ENCODE data around the gene BAZ2B.
"Not testable (repeated sequence)": the region's sequence is repeated elsewhere in the genome, so short reads cannot be mapped to it uniquely, and the experiment has no call there.

The BAZ2B gene

DNA sequence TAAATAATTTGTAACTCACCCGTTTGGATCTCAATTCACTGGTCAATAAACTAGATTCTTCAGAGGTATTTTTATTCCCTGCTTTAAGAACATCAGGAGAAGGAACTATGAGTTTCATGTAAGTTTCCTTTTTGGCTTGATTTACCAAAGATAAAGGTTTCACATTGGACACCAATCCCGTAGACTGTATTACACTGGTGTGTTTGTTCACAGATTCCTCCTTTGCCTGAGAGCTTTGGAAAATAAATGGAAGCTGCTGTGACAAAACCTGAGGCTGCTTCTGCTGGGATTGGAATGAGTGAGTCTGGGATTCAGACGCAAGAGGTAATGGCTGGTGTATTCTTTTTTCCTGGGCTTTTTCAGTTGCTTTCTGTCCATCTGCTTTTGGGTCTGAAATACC is 178.1 kb downstream of the BAZ2B start:
- no peak for DNase-seq (ENCODE audit: low read depth in 1 of 2, low spot score in 1 of 2)

DNA sequence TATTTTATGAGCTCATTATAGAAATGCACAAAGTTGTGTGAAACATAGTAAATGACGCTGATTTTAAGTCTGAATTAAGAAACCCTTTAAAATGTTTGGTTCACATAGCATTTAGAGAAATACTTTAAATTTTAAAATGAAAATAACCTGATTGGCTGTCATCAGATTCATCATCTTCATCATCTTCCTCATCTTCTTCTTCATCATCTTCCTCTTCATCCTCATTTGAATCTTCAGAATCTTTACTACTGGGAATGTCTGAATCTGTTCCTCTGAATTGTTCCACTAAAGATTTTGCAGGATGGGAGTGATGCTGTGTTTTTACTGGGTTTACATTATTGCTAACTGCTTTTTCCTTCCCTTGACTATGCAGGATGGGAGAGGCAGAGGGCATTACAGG is 183.7 kb downstream of the BAZ2B start:
- DNase-seq (ENCODE audit: low read depth in 1 of 2, low spot score in 1 of 2): no peak

DNA sequence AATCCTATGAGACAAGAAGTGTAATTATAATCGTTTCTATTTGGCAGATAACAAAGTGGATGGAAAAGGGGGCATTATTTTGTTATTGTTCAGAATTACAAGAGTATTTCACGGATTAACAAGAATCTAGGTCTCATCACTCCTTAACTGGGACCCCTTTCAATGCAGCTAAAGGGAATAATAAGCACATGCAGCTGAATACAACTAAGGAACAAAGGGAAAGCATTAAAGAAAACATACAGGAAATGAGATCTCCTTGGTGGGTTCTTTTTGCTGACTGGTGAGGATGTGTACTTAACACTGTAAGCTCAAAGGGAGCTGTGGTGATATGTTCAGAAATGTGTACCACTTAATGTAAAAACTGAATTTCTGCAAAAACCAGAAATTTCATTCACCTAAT is 189.3 kb downstream of the BAZ2B start:
- DNase-seq (ENCODE audit: low read depth in 1 of 2, low spot score in 1 of 2): no peak

DNA sequence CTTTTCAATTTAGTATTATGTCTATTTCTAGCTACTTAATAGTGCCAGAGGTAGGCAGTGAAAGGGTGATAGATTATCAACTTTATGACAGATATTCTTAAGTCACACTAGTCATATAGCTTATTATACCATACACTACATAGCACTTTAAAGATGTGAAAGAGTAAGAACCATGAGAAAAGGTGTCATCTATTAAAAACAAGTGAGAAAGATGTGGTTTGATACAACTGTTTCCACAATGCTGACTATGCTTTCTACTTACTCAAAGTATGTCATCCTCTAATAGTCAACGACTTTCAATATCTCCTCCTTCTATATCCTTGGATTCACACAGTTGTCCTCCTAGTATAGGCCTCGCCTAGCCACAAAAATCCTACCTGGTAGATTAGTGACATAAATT is 196.9 kb downstream of the BAZ2B start:
- DNase-seq (ENCODE audit: low read depth in 1 of 2, low spot score in 1 of 2): no peak

DNA sequence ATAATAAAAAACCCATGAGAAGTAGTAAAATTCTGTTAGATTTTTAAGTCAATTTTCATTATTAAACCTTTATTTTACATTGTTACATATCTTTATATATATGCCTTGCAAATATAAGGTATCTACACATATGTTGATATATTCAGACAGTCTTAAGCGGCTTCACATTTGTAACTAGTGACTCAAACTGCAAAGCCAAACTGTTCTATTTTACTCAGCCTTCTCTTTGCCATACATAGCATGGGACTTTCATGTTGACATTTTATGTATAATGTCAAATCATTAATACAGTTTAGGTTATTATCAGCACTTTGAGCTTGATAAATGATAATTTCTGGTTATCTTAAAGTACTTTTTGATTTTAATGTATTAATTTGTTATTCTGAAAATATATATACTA is 204.9 kb downstream of the BAZ2B start:
- DNase-seq (ENCODE audit: low read depth in 1 of 2, low spot score in 1 of 2): no peak

DNA sequence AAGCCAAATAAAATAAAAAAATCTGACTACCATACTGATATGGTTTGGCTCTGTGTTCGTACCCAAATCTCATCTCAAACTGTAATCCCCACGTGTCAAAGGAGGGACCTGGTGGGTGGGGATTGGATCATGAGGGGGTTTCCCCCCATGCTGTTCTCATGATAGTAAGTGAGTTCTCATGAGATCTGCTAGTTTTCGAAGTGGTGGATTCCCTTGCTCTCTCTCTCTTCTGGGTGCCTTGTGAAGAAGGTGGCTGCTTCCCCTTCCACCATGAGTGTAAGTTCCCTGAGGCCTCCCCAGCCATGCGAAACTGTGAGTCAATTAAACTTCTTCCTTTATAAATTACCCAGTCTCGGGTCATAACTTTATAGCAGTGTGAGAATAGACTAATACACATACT is 206.1 kb downstream of the BAZ2B start:
- no peak for DNase-seq (ENCODE audit: low read depth in 1 of 2, low spot score in 1 of 2)

DNA sequence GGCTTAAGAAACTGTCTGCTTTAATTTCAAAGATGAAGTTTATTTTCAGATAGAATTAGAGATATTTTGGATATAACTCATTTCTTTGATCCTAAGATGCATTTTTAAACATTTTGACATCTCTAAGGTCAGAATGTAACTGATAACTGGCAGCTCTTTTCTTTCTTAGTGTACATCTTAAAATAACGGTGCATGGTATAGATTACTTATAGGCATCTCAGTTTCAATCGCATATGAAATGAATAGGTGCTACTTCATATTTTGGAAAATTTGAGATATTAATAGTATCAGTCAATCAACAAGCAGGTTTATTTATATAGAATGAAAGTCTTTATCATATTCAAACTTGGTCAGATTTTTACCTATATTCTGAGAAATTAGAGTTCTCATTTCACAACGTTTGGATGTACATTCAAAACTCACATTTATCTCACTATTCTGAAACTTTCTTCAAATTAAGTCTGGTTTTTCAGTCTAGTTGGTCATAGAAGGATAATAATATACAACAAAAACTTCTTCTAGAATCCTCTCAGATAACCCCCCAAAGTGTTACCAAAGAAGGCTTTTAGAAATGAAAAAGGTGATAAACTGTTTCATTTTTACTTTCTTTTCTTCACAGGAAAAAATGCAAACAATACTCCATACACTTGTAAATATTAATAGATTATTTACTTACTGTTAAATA is 207.1 kb downstream of the BAZ2B start:
- DNase-seq (ENCODE audit: low read depth in 1 of 2, low spot score in 1 of 2): no peak

DNA sequence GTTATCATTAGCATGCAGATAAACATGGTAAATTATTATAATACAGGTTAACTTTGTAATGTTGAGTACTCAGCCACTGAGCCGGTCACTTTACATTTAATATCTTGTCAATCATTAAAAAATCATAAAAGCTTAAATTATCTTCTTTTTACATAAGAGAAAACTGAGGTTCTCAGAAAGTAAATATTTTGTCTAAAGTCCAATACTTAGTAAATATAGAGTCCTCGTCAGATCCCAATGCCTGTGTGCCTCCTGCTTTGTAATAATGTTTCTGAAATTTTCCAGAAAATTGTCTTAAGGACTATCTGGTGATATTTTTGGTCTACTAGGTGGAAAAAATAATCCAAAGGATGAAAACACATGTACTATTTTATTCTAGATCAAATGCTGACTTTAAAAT is 213.6 kb downstream of the BAZ2B start:
- DNase-seq (ENCODE audit: low read depth in 1 of 2, low spot score in 1 of 2): no peak

DNA sequence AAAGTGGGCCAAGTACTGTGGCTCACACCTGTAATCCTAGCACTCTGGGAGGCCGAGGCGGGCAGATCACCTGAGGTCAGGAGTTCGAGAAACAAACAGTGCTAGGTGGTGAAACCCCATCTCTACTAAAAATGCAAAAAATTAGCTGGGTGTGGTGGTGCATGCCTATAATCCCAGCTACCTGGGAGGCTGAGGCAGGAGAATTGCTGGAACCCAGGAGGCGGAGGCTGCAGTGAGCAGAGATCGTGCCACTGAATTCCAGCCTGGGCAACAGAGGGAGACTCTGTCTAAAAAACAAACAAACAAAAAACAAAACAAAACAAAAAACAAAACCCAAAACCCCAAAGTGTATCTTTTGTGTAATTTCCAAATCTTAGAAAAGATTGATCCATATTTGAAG is 214.2 kb downstream of the BAZ2B start:
- DNase-seq (ENCODE audit: low read depth in 1 of 2, low spot score in 1 of 2): not testable (repeated sequence)

DNA sequence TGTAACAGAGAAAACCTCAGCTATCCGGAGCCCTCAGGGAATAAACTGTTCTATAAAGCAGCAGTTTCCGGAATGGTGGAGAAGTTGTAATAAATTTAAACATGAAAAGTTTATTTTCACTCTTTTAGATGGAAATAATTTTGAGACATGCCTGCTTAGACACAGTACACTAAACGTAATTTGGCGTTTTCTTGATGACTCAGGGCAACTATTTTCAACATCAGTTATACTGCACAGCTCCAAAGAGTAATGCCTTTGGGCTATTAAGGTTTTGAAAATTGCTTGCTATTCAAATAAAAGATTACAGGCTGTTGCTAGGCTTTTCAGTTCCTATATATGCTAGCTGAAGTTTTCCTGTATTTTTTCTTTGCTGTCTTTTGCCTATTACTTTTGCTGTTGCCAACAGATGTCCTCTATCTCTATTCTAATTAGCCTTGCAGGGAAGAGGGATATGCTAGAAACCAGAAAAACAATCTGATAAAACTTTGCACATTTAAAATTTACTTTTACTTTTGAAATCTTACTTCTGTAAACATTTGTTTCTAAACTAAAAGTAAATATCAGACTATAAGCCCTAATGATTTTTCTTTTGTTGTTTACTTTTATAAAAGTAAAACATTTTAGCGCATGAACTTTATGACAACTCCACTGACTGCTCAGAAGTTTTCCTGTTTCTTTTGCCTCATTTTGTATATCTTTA is 216.5 kb downstream of the BAZ2B start:
- no peak for DNase-seq (ENCODE audit: low read depth in 1 of 2, low spot score in 1 of 2)

DNA sequence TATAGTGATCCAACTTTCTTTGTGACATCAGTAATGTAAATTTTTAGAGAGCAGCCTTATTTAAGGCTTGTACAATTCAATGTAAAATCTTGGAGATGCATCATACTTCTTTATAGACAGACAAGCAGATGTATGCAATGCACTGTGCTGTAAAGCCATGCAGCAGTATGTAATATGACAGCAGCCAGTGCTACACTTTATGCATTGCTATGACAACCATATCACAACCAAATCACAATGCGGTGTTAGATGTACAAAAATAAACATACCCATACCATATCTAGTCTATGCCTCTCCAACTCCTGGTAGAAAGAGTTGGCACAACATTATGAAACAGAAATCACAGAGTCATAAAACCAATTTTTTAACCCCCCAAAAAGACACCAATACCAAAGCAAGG is 219.5 kb downstream of the BAZ2B start:
- DNase-seq (ENCODE audit: low read depth in 1 of 2, low spot score in 1 of 2): no peak

DNA sequence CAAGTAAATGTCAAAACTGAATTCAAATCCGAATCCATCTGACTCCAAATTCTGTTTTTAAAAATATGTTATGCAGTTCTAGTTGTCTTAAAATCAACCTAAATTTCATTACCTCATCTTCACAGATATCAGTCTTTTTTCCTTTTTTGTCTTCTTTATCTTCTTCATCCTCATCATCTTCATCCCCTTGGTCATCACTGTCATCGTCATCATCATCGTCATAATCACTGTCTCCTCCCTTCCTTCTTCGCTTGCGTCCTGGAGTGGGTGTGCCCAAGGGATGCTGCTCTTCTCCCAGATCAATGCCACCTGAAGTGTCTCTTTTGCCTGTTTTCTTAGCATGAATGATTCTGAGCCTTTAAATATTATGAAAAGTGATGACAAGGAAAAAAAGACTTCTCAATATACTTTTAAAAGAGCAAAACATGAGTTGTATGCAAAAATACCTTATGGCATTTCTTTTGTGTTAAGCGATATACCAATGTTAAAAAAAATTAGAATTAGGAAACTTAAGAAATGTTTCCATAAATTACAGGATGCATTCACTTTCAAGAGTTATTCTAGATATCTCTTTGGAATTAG is 233.8 kb downstream of the BAZ2B start:
- no peak for DNase-seq (ENCODE audit: low read depth in 1 of 2, low spot score in 1 of 2)

DNA sequence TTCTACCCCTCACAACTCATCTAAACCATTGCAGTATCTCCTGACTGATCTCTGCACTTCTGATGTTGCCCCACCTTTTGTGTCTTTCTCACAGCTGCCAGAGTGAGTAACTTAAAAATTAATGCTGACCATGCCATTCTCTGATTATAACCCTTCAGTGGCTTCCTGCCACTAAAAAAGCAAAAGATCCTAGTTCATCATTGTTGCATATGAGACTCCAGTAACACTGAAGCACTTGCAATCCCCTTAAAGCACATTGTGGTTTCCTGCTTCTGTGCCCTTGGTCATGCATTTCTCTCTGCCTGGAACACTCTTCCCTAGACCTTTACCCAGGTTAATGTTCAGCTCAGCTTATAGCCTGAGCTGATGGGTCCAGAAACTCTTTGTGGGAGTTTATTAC is 234.8 kb downstream of the BAZ2B start:
- no peak for DNase-seq (ENCODE audit: low read depth in 1 of 2, low spot score in 1 of 2)

DNA sequence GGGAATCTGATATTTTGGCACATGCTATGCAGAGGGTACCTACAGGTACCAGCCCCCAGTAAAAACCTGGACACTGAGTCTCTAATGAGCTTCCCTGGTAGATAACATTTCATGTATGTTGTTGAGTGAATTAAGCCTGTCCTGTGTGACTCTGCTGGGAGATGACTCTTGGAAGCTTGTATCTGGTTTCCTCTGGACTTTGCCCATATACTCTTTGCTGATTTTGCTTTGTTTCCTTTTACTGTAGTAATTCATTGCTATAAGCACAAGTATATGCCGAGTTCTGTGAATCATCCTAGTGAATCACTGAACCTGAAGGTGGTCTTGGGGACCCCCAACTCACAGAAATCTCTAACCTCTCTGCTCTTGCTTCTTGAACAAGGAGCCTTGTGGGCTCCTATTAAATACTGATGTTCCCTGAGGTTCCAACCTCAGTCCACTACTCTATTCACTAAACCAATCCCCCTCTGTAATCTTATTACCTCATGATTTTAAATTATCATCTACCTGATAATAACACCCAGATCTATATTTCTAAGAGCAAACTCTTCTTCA is 235.6 kb downstream of the BAZ2B start:
- no peak for DNase-seq (ENCODE audit: low read depth in 1 of 2, low spot score in 1 of 2)

DNA sequence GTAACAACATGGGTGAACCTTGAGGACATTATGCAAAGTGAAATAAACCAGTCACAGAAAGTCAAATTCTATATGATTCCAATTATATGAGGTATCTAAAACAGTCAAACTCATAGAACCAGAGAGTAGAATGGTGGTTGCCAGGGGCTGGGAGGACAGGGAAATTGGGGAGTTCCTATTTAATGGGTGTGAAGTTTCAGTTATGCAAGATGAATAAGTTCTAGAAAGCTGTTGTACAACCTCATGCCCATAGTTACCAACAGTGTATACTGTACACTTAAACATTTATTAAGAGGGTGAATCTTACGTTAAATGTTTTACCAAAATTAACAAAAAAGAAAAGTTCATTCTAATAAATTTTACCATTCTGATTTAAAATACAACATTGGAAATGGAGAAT is 237.2 kb downstream of the BAZ2B start:
- DNase-seq (ENCODE audit: low read depth in 1 of 2, low spot score in 1 of 2): no peak

DNA sequence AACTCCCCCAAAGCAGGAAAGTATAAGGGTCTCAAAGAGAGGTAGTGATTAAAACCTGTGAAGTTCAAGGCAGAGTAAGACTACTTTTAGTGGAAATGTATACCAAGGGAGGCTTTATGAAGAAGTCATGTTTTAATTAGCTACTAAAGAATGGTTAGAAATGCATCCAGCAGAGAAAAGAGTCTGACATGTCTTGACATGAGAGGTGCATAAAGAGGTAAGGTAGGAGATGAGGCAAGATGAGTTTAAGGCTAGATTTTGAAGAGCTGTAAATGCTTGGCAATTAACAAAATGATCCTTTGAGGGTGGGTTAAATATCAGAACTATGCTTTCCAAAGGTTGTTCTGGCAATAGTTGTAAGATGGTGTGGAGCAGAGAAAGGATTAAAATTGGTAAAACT is 241.1 kb downstream of the BAZ2B start:
- no peak for DNase-seq (ENCODE audit: low read depth in 1 of 2, low spot score in 1 of 2)

DNA sequence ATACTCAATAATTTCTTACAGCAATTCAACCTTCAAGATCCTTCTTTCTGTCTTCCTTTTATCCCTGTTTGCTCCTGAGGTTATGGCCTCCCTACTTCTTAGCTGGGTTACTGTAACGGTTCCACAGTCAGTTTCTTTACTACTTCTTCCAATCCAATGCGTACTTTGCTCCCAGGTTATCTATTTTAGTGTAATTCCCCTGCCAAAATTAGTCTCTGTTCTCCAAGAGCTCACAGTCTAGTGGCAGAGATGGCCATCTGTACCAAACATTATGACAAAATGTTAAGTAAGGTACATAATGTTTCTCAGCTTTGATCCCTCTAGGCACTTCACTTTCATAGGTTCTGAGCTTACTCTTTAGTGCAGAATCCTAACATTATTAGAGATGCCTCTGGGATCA is 244.8 kb downstream of the BAZ2B start:
- DNase-seq (ENCODE audit: low read depth in 1 of 2, low spot score in 1 of 2): no peak

DNA sequence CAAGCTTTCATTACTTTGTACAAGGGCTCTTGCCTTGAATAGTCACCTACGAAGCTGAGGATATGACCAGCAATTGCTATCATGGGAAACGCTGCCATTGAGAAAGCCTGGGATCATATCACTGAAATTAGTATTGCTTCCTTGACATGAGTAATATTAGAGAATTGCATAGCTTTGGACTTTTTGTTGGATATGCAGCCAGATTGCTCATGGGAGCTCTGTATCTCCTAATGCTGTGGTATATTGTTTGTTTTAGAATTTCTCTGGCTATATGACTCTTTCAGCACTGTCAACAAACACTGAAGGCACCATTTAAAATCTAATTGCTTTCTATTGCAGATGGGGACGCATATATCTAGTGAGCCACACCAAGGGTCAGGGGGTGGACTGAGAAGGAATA is 249.8 kb downstream of the BAZ2B start:
- DNase-seq (ENCODE audit: low read depth in 1 of 2, low spot score in 1 of 2): no peak

DNA sequence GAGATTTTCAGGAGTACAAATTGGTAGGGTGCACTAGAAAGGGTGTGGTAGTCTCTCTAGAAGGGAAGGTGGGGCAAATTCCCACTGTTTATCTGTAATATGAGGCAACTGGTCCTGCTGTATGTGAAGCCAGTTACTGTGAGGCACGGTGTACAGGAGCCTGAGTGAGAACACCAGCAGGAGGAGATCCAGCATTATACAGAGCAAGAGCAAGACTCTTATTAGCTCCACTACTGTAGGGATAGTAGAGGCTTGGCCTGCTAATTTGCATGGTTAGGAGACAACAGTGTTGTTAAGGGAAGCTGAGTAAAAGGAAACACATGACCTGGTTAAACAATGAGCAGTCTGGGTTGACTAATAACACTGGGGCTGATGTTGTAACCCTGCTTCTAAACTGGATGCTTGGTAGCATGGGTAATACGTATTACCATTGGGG is 253.5 kb downstream of the BAZ2B start:
- DNase-seq (ENCODE audit: low read depth in 1 of 2, low spot score in 1 of 2): no peak

DNA sequence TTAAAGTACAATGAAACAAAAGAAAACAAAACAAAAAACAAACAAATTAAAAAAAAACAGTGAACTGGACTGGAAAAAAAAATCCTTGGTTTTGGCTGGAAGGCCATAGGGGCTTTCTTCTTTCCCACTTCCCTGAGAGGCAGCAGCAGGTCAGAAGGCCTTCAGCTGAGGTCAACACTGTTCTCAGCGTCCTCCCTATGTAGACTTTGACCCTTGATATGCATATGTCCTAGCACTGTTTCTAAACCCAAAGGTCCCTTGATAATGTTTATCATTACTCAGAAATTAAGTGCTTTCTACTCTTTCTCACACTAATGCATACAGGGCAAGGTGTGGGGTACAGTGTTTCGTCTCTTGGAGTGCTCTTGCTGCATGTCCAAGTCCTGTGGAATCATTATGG is 254.3 kb downstream of the BAZ2B start:
- no peak for DNase-seq (ENCODE audit: low read depth in 1 of 2, low spot score in 1 of 2)

DNA sequence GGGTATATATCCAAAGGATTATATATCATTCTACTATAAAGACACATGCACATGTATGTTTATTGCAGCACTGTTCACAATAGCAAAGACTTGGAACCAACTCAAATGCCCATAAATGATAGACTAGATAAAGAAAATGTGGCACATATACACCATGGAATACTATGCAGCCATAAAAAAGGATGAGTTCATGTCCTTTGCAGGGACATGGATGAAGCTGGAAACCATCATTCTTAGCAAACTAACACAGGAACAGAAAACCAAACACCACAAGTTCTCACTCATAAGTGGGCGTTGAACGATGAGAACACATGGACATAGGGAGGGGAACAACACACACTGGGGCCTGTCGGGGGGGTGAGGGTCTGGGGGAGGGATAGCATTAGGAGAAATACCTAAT is 254.7 kb downstream of the BAZ2B start:
- DNase-seq (ENCODE audit: low read depth in 1 of 2, low spot score in 1 of 2): not testable (repeated sequence)

DNA sequence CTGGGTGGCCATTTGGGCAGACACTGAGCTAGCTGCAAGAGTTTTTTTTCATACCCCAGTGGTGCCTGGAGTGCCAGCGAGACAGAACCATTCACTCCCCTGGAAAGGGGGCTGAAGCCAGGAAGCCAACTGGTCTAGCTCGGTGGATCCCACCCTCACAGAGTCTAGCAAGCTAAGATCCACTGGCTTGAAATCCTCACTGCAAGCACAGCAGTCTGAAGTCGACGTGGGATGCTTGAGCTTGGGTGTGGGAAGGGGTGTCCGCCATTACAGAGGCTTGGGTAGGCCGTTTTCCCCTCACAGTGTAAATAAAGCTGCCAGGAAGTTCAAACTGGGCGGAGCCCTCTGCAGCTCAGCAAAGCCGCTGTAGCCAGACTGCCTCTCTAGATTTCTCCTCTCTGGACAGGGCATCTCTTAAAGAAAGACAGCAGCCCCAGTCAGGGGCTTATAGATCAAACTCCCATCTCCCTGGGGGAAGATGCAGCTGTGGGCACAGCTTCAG is 260.2 kb downstream of the BAZ2B start:
- DNase-seq (ENCODE audit: low read depth in 1 of 2, low spot score in 1 of 2): no peak

Data from stimulated activated CD4-positive, alpha-beta T cell treated with anti-CD3 and anti-CD28 coated beads, Interleukin-15, amount 100 ng/mL, for 1 hour (primary cell).